Vagina (tissue), 2 donors: ENCODE results near the gene MELTF.

Experiments
- POLR2A ChIP-seq, 2 donors: fragments of 450-650 bp; IDR thresholded peaks; one replicate each; pipeline ENCODE4 v1.6.1; 2017; ENCODE audit warnings: antibody characterized with exemption in 2 of 2, mild to moderate bottlenecking in 2 of 2, moderate library complexity in 2 of 2
- TF ChIP-seq, protein P1 (sequence below), 3 experiments: fragments of 450-650 bp in 2 of 3; fragments of 200-600 bp in 1 of 3; sonication (generic) in 1 of 3; IDR thresholded peaks; one replicate each; pipeline ENCODE4 v1.5.1; 2017 to 2019; ENCODE audit warnings: antibody characterized with exemption in 3 of 3, mild to moderate bottlenecking in 2 of 3, moderate library complexity in 2 of 3

- TF ChIP-seq, protein P1, sequence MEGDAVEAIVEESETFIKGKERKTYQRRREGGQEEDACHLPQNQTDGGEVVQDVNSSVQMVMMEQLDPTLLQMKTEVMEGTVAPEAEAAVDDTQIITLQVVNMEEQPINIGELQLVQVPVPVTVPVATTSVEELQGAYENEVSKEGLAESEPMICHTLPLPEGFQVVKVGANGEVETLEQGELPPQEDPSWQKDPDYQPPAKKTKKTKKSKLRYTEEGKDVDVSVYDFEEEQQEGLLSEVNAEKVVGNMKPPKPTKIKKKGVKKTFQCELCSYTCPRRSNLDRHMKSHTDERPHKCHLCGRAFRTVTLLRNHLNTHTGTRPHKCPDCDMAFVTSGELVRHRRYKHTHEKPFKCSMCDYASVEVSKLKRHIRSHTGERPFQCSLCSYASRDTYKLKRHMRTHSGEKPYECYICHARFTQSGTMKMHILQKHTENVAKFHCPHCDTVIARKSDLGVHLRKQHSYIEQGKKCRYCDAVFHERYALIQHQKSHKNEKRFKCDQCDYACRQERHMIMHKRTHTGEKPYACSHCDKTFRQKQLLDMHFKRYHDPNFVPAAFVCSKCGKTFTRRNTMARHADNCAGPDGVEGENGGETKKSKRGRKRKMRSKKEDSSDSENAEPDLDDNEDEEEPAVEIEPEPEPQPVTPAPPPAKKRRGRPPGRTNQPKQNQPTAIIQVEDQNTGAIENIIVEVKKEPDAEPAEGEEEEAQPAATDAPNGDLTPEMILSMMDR (IDR thresholded peaks at IDR 0.05) = no peak
- TF ChIP-seq POLR2A (IDR thresholded peaks at IDR 0.05) = no peak
These were observed 18.9 kb downstream of the MELTF start for GRCh38 chr3:197010556-197011351.
